Fibroblast of skin of right quadriceps (primary cell): ENCODE results near the gene CD180.
A peak's percentile ranks its signal among the peaks of the same experiment; 100 is the strongest.

Source experiments
- DNase-seq: peaks from one replicate; pipeline ENCODE4 v3.0.0-alpha.2; 2013

The CD180 gene

DNA sequence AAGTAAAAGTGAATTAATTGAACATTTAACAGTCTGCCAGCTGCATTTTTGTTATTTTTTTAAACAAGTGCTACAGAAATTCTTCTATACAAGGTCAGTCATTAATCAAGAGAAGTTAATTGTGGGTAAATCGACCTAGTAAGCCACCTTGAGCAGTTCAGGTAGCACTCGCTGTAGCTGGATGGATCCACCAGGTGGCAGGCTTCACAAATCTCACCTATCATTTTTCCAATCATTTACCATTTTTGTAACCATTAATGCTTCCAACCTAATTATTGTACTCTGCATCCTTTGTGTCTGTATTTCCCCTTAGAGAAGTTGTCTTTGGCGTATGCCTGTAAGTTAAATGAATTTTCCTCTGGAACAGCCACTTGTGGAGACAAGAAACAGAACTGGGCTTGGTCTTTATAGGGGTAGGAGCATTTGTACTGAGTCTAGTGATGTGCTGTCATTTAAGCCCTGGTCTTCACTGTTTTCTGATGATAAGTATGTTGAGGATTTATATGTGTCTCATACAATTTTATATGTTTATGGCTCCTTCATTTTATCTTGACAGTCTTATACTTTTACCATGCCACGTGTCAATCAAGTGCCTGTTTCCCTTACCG, 39.5 kb downstream of the CD180 start:
- DNase-seq: peak; percentile 14

DNA sequence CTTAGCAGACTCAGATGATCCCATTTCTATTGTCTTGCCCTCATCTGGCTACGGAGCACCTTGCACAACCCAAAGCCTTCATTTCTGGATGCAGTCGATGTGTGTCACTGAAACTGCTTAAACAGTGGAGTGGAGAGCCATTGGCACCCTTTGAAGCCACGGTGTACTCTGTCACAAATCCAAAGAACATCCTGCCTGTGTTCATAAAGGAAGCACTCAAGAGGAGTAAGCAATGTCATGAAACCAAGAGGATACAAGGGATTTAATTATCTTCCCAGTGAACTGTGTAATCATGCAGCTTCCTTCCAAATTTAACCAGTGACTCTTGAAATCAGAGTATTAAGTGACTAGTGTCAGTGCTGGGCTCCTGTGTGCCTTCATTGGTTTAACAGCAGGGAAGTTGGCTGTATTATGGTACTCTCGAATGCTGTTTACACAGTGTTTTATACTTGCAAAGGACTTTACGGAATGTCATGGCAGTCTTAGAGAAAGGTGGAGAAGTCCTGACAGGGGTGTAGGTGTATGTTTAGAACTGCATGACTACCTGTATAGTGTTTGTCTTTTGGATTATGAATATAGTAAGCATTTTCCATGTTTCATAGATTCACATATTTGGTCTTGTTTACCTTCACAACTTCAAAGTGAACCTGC, 41.9 kb downstream of the CD180 start:
- no peak for DNase-seq

DNA sequence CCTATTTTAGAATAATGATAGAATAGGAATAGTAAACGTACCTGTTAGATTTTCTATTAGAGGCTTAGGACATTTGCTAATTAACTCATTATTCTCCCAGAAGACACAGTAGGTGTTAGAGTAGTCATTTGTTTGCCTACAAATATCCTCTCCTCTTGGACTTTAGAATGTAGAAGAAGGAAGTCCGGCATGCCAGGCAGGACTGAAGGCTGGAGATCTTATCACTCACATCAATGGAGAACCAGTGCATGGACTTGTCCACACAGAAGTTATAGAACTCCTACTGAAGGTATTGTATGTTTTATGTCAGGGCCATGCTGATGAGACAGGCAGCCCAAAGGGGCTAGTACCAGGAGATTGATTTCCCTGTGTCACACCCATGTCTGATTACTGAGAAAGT, 43.3 kb downstream of the CD180 start:
- DNase-seq: no peak

DNA sequence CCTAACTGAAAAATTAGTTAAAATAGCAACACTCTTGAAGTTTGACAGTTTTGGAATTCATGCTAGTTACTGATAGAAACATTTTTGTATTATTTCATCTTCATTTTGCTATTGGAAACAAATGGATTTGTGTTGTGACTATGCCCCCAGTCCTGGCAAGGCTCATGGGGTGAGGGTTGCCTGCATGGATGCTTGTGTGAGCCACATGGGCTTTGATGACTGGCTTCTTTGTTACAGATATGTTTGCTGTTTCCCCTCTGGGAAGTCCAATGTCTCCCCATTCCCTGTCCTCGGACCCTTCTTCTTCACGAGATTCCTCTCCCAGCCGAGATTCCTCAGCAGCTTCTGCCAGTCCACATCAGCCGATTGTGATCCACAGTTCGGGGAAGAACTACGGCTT, 44.2 kb downstream of the CD180 start:
- no peak for DNase-seq

DNA sequence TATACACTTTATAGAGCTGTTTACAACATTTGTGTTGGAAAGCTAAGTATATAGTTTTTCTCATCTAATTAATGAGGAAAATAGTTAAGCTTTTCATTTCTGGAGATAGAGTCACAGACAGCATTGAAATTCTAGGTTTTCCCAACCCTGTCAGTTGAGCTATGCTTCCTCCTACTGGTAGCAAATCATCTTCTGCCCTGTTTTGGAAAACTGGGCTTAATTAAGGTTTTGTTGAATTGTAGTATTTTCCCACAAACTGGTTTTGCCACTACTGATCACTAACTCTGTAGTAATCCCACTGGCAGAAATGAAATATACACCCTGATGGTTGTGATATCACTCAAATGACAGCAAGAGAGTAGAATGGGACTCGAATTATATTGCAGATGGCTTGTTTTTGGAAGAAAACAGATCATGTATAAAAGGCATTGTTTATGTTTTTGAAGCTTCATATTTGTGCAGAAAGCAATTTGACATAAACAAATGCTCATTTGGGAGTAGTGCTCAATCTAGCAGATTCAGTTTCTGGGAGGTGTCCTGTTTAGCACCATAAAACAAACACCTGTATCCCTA, 46.6 kb downstream of the CD180 start:
- DNase-seq: peak; percentile 22

DNA sequence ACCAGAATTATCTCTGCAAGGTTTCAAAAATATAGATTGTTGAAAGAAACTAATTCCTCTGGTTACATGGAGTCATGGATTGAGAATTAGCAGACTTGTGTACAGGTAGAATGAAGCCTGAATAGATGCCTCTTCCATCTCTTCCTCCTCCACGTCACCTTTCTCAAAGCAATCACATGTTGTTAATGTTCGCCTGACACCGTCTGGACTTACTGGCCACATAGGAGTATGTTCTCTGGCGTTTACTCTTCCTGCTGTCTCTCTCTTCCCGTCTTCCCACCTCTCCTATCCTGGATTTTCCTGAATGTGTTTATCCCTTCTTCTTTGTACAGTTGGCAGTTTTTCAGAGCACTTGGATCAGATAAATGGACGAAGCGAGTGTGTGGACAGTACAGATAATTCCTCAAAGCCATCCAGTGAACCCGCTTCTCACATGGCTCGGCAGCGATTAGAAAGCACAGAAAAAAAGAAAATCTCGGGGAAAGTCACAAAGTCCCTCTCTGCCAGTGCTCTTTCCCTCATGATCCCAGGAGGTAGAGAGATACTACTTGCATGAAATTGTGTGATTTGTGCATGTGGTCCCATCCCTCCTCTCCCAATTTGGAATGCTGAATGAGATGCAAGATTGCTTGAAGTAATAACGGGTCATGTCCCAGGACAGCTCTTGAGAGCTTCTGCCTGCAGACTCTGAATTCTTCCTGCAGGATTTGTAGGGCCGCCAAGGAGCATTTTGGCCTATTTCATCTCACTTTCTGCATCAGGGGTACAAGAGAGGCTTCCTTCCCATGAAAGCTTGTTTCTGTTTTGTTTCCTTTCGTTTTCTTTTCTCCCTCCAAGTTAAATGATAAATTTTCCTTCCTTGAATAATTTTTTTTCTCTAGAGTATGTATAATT, 47.3 kb downstream of the CD180 start:
- DNase-seq: no peak

DNA sequence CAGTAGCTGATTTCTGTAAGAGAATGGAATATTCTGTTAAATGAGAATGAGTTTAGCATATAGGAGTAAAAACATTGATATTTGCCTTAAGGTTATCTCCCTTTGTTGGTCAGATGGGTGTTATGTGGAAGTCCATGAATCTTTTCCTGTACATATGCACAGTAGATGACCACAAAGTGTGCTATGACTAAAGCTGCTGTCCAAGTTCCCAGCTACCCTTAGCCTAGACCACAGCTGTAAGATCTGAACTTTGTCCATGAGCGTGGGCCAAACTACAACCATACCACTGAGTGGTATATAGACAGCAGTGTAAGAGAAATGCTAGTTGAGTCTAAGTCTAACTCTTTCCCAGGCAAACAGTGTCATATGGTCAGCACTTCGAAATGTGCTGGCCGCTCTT, 48.8 kb downstream of the CD180 start:
- DNase-seq: no peak

DNA sequence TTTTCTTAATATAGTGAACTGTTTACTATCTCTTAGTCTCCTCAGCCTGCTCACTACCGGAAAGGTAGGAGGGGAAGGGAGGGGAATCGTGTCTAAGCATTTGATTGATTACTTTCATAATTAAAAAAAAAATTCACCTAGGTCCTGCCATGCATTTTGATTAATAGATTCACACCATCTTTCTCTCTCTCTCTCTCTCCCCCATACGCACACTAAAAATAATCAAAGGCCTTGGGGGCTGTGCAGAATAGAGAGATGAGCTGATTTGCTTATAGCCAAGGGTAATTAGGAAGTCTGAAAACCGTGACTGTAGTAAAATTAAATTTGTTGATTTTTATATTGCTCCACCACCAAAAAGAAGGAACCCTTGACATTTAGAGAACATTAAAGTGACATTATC, 49.6 kb downstream of the CD180 start:
- DNase-seq: no peak

DNA sequence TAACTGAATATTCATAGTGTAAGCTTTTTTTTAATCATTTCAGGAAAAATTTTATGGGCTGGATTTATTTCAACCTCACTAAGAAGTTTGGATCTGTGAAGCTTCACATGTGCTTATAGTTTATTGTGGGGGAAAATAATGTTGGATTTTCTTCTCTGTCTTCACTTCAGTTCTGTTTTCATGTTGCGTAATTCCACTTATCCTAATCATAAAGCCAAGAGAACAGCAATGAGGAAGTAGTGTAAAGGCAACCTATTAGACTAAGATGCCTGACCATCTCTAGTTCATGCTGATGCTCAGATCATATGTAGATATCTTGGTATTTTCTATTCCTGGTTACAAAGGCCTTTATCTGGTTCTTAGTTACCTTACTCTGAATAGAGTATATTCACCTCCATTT, 50.0 kb downstream of the CD180 start:
- DNase-seq: peak; percentile 14

DNA sequence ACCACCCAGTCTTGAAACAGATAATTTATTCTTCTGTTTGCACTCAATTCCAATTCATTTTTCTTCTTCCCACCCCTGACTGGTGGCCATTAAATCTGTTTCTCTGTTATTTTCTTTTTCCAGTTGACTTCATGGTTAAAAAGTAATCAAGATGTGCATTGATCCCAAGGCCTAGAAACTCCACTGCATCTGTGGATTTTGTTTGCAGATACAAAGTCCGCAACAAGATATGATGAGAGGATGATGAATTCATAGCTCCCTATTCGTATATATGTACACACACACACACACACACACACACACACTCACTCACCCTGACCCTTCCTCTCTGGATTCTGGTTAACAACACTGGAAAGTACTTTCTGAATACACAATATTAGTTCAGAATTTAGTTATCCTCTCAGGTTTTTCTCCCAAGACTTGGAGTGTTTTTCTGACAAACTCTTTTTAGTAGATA, 52.4 kb downstream of the CD180 start:
- DNase-seq: no peak

DNA sequence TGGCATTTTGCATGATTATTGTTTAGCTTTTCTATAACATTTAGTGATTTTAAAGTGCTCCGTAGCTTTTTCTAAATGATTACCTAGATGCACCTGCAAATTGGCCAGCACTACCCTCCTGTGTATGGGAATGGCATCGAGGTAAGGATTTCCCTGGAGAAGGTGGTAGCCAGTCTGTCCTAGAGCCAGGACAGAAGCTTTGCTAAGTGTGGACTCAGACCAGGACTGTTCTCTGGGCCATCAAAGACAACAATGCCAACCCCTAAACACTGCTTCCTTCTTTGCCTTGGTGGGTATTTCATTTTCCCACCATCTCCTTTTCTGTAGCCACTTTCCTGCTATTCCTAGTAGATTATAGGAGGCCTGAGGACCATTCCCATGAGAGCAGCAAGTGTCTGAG, 53.0 kb downstream of the CD180 start:
- no peak for DNase-seq

DNA sequence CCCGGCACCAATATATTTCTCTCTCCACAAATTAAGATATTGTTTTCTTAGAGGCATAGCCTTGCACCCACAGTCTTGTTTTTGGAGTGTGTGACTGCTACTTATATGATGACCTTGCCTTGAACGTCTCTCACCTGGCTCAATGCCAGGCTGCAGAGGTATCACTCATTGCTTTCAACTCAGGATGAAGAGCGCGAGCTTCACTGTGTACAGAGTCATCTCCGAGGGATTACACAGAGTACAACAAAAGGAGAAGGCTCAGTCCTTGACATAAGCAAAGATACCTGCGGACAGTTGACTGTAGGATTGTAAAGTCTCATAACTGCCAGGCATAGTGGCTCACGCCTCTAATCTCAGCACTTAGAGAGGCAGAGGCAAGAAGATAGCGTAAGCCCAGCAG, 53.8 kb downstream of the CD180 start:
- no peak for DNase-seq

DNA sequence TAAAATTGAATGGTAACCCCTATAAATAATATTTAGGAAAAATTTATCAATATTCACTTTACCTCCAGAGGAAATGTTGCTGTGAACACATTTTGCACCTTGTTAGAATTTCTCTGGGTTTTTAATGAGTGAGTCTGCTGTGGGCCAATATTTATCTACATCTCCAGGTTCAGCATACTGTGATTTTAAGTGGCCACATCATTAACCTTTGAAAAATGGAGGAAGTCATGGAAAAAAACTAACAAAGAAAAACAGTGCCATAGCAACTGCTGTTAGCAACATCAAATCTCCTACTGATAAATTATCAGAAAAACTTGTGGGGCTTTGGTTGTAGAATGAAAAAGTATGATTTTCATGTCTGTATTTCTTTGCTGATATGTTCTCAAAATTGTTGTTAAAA, 55.0 kb downstream of the CD180 start:
- DNase-seq: no peak

DNA sequence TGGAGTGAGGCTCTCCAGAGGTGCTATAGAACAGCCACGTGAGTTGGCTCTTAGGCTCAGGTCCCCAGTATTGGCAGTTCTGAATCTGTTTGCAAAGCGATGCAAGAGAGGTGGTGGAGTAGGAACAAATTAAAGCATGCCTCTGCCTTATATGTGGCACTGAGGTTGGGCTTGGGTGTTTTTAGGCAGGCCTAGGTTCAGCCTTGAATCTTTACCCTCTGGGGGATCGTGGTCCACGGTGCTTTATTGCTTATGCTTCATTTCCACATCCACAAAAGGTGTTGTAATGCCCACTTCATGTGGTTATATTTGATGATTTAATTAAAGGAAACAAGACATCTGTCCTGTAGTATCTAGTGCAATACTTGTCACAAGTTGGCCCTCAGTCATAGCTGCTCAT, 56.2 kb downstream of the CD180 start:
- no peak for DNase-seq

DNA sequence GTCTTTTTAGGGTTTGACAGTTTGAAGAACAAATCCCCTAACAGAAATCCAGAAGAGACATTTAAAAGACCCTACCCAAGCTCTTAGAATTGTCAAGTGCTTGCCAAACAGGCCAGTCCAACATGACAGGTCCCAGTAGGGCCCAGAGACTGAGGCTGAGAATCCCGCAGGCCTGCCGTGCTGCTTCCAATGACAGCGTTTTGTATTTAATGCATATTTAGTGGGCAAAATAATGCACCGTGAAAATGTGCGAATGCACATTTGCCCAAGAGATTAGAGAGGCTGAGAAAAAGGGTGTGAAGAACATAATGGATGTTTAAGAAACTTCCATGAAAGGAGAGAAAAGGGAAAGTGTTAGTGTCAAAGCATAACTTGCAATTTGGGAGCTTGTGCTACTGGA, 57.6 kb downstream of the CD180 start:
- no peak for DNase-seq

DNA sequence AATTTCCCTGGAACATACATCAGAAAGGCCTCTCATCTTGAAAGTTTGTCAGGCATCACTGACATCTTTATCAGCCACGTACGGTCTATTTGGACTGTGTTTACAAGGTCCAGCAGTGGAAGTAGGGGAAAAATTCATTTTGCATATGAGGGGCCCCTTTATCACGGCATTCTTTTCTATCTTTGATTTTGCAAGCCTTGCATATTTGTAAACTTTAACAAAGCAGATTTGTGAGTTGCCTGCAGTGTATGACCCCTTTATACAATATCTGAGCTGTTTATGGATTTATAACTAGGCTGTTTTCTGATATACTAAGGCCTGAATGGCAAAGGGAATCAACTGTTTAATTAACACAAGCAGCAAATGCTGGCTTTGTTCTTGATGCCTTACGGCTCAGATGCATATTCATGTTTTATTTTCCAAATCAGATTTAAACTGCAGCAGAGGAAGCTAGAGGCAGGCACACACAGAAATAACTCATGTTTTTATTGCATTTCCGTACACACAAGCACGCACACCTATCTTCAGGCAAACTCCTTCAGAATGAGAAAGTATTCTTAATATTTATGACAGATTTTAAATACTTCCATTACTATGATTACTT, 61.1 kb downstream of the CD180 start:
- no peak for DNase-seq

DNA sequence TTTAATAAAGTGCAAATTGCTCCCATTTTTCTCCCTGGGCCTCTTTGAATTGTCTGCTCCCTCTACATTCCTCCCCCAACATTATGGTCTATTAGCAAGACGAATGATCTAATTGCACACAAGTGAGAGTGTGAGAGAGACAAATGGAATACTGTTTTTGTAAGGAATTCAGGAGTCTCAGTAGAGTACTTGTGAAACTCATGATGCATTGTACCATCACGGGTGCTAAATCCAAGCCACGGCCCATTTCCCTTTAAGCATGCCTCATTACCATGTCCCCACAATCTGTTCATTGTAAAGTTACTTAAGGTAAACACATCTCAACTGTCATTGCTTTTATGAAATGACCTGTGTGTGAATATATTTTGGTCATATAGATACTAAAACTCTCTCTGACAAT, 62.8 kb downstream of the CD180 start:
- DNase-seq: no peak

DNA sequence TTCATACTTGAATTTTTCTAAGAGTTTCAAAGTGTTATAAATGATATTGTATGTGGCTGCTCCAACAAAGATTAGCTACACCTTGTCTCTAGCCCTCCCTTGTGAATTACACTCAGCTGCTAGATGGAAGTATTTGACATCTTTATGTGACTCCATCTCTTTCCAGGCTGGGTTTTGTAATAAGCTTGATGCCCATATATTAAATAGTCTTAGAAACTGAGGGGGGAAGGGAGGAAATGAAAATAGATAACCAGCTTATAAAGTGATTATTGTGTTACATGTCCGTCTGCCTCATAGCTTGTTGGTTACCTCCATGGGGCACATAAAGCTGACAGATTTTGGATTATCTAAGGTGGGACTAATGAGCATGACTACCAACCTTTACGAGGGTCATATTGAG, 63.4 kb downstream of the CD180 start:
- DNase-seq: no peak

DNA sequence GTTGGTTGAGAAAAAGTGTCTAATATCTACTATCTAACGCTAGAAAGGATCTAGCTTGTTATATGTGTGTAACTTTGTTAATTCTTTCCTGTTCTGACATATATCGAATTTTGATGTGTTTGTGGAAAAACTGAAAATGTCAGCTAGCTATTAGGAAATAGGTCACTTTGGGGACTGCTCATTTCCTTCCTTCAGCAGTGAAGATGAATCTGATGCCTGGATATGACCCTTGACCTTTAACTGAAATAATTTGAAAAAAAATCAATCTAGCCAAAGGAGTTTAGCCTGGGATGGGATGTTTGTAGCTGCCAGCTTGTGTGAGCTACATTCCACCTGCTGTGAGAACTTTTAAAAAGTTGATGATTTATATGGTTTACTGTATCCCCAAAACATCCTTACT, 66.8 kb downstream of the CD180 start:
- DNase-seq: no peak
